Fibroblast of pulmonary artery (primary cell): ENCODE measurements around the gene EPHX1.
A peak's percentile ranks its signal among the peaks of the same experiment; 100 is the strongest.
"Not testable (repeated sequence)": the region's sequence is repeated elsewhere in the genome, so short reads cannot be mapped to it uniquely, and the experiment has no call there.

Experiments
- DNase-seq: peaks from one replicate; pipeline ENCODE4 v3.0.0-alpha.2; 2010; ENCODE audit warnings: low read depth
- H3K4me3 ChIP-seq: replicated peaks from 2 replicates; pipeline ENCODE4 v1.5.1; 2011; ENCODE audit warnings: low read depth, mild to moderate bottlenecking, control low read depth, low read length, moderate library complexity
- CTCF ChIP-seq: IDR thresholded peaks from 2 replicates; pipeline ENCODE4 v1.5.1; 2011; ENCODE audit warnings: mild to moderate bottlenecking, control low read depth, low read length, inconsistent platforms; ENCODE audit errors: missing control alignments

The EPHX1 gene

DNA sequence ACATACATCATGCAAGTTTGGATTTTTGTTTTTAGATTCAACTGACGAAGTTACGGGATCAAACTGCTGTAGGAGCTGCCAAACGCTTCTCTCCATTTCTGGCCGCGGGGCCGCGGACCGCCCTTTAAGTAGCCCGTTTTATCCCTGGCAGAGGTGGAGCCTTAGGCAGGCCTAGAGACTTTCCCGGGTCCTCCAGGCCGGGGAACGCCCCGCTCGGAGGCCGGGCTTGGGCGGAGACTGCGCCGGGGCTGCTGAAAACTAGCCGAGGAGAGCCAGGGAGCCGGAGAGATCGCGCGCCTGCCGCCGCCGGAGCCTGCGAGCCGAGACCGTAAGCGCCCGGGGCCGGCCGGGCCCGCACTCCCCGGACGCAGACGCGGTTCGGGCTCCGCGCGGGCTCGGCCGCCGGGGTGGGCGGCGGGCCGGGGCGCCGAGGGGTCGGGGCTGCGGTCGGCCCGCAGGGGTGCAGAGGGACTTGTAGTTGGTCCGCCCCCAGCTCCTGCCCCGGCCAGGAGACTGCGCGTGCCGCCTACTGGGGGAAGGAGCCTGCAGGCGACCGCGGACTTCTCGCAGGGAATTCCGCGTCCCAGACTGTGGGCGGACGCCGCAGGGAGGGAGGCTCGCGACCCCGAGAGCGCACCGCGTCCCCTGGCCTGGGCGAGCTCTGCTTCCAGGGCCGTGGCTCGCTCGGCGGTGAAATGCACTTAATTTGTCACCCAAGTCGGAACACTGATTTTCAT, at the start of gene EPHX1:
TSS of gene EPHX1 (plus strand) at position 283 of the 737 bp plus-strand sequence. CDS start 18,606 bp downstream, outside the sequence.
- TF ChIP-seq CTCF, result peak; percentile 37
- H3K4me3 ChIP-seq, result peak within 1 kb of the TSS; percentile 72
- DNase-seq, result peak; percentile 89

DNA sequence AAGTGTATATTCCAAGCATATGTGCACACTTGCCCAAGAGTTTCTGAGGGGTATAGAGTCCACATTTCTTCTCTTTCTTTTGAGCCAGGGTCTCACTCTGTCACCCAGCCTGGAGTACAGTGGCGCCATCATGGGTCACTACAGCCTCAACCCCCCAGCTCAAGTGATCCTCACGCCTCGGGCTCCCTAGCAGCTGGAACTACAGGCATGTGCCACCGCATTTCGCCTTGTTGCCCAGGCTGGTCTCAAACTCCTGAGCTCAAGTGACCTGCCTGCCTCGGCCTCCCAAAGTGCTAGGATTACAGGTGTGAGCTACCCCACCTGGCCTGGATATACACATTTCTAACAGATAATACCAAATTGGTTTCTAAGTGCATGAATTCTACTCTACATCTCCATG, 49.4 kb upstream of the EPHX1 start:
- TF ChIP-seq CTCF, result no peak
- H3K4me3 ChIP-seq, result no peak overlapping the region
- no peak for DNase-seq

- DNase-seq, H3K4me3 ChIP-seq: not testable (repeated sequence)
Measured at GRCh38 chr1:225761395-225761794, 48.5 kb upstream of the EPHX1 start.

DNA sequence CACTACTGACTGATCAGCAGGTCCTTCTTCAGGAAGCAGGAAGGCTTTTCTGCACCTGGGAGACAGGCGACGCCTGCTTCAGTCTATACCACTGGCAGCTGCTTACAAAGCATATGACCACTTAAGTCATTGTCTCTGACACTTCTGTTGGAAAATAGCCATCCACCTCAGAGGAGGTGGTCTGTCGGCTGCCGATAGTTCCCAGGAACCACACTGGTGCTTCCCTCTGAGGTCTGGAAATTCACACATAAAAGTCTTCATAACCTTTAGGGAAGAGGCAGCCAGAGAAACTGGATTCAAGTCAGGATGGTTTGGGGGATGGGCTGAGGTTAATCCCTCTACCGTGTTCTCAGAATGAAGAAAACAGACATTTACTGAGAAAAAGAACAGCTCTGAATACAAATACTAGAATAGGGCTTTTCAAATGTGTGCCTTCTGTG, 47.9 kb upstream of the EPHX1 start:
- TF ChIP-seq CTCF, result no peak
- DNase-seq, result peak; percentile 42
- no peak overlapping the region for H3K4me3 ChIP-seq

- no peak overlapping the region for H3K4me3 ChIP-seq
- DNase-seq, result peak; percentile 44
- TF ChIP-seq CTCF, result no peak
Measured at GRCh38 chr1:225762444-225762843, 47.5 kb upstream of the EPHX1 start.

DNA sequence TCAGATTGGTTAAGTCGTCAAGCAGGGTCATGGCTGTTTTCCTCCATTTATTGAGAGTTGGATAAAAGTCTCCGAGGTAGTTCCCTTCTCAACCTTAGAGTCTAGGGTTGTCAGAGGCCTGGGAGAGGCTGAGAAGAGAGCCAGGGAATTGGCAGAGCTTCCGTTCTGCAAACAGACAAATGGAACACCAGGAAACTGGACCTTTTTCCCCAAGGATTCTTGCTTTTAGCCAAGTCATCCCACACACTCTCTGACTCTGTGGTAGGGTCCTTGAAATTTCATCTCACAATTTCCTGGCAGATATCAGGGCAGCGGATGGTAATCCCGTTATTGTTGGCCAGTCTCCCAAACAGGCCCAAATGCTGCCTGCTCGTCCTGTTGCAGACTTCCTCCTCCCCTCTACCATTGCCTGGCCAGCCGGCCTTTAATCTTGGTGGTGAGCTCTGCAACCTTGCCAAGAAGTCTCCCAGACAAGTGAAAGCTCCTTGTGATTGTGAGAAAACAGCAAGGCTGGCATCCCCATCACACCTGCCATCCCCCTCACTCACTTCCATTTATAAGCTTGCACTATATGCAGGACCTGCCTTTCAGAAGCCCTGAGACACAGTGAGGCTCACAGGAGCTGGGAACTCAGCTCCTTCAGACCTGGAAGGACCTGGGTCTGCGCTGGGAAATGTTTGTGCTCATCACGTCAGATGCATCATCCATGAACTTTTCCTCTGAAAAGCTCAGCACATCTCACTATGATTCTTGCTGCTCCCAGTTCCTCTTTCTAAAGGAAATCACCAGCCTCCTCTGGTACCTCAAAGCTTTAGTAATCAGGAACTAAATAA, 46.0 kb upstream of the EPHX1 start:
- no peak overlapping the region for H3K4me3 ChIP-seq
- TF ChIP-seq CTCF, result no peak
- peak; percentile 95 for DNase-seq

GRCh38 chr1:225765982-225766674, 43.8 kb upstream of the EPHX1 start:
- TF ChIP-seq CTCF, result no peak
- H3K4me3 ChIP-seq, result no peak overlapping the region
- DNase-seq, result no peak
